Measurements from ENCODE around the gene STUB1.
"Not testable (repeated sequence)": the region's sequence is repeated elsewhere in the genome, so short reads cannot be mapped to it uniquely, and the experiment has no call there.

The STUB1 gene

DNA sequence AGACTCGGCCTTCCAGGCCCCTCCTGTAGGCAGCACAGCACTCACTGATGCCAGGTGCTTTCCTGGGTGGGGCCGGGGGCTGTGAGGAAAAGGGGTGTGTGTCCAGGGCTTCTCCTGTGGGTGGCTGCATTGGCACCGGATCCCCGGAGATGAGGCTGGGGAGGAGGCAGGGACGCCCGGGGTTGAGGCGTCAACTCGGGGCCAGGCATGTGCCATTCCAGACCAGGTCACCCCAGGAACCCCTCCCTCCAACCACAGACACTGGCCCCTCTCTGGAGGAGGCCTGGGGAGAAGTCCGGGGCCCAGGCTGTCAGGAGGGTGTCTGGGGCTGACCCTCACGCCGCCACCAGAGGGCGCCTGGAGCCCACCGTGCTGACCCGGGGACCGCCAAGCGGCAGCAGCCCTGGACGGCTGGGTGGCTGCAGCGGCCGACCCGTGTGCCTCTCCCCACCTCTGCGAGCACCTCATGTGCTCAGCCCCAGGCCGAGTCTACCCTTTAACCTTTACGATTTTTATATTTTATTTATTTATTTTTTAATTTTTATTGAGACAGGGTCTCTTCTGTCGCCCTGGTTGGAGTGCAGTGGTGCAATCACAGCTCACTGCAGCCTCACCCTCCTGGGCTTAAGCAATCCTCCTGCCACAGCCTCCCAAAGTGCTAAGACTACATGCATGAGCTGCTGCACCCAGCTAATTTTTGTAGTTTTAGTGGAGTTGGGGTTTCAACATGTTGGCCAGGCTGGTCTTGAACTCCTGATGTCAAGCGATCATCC, 31.5 kb downstream of the STUB1 start:
- DNase-seq (ENCODE audit: low read depth, low spot score), result peak; percentile 66

DNA sequence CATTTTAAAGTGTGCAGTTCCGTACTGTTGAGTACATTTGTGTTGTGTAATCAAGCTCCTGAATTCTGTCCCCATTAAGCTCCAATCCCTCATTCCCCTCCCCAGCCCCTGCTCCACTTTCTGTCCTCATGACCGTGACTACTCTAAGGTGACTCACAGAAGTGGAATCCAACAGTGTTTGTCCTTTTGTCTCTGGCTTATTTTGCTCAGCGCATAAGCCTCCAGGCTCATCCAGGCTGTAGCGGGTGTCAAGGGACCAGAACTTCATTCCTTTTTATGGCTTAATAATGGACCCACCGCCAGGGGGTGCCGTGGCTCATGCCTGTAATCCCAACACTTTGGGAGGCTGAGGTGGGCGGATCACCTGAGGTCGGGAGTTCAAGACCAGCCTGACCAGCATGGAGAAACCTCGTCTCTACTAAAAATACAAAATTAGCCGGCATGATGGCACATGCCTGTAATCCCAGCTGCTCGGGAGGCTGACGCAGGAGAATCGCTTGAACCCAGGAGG, 32.6 kb downstream of the STUB1 start:
- DNase-seq (ENCODE audit: low read depth, low spot score), result not testable (repeated sequence)

DNA sequence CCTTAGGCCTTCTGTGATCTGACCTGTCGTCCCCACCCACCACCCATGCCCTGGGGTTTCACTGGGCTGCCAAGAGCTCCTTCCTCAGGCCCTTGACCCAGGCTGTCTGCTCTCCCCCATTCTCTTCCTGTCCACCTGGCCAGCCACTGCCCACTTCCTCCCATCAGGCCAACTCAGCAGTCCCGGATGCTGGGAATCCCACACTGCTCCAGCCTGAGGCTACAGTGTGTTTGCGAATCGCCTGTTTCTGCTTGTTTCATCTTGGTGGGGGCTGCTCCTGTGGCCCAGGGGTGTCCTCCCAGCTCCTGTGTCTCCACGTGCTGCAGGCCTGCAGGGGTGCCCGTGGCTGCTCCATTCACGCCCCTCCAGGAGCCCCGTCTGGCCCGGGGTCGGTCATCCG, 33.9 kb downstream of the STUB1 start:
- DNase-seq (ENCODE audit: low read depth, low spot score), result no peak

DNA sequence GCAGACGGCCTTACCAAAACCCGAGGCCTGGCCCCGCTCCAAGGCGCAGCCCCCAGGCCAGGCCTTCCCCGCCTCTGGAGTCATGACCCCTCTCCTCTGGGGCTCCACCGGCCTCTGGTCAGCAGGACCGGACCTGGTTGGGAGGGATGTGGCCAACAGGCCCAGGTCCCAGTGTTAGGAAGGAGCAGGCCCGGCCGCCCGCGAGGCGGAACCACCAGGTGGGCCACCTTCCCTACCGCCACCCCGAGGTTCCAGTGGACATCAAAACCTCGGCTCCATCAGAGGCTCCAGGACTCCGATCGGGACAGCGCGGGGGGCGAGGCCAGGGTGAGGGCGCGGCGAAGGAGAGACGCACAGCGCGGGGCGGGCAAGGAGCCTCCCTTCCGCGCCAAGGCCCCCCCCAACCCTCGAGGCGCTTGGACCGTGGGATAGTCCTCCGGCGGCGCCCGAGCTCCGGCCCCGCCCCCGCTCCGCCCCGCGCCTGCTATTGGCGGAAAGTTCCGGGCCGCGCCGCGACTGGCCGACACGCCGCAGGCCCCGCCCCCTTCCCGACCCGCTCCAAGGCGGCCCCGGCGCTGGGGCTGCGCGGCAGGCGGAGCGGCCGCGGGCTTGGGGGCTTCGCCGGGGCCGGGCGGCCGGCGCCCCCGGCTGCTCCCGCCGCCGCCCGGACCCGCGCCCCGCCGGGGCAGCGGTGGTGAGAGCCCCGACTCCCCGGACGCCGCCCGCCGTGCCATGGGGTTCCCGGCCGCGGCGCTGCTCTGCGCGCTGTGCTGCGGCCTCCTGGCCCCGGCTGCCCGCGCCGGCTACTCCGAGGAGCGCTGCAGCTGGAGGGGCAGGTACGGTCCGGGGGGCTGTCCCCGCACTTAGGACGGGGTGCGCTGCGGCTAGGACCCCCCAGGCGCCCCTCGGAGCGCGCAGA, 34.6 kb downstream of the STUB1 start, which contains the start of gene METRN:
METRN (plus strand) TSS at position 561 of the 919 bp plus-strand sequence; CDS start at position 733, 172 bp downstream.
- DNase-seq (ENCODE audit: low read depth, low spot score), result peak; percentile 78

DNA sequence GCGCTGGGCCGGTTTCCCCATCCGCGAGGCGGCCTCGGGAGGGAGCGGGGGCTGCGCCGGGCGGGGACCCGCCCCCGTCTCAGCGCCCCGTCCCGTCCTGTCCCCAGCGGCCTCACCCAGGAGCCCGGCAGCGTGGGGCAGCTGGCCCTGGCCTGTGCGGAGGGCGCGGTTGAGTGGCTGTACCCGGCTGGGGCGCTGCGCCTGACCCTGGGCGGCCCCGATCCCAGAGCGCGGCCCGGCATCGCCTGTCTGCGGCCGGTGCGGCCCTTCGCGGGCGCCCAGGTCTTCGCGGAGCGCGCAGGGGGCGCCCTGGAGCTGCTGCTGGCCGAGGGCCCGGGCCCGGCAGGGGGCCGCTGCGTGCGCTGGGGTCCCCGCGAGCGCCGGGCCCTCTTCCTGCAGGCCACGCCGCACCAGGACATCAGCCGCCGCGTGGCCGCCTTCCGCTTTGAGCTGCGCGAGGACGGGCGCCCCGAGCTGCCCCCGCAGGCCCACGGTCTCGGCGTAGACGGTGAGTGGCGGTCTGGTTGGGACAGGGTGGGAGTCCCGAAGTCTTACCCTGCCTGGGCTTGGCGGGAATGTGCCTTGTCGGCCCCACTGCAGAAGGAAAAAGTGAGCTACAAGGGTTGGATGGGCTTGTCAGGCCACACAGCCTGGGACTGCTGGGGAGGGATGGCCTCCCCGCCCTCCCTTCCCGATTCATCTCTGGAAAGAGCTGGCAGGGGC, 35.4 kb downstream of the STUB1 start:
- DNase-seq (ENCODE audit: low read depth, low spot score), result no peak

DNA sequence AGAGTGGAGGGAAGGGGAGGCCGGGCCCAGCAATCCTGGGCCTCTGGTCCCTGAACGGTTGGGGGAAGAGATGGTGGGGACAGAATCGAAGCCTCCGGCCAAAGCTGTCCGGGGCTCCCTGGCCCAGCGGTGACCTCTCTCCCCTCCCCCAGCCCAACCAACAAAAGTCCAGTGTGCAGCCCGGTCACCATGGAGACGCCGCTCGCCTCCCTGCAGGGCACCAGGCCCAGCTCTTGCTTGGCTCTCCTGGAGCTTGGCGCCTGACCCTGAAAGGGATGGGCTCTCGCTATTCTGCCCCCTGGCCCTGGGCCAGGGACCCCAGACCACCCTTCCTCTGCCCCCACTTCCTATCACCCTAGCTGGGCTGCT, 36.0 kb downstream of the STUB1 start:
- no peak for DNase-seq (ENCODE audit: low read depth, low spot score)

DNA sequence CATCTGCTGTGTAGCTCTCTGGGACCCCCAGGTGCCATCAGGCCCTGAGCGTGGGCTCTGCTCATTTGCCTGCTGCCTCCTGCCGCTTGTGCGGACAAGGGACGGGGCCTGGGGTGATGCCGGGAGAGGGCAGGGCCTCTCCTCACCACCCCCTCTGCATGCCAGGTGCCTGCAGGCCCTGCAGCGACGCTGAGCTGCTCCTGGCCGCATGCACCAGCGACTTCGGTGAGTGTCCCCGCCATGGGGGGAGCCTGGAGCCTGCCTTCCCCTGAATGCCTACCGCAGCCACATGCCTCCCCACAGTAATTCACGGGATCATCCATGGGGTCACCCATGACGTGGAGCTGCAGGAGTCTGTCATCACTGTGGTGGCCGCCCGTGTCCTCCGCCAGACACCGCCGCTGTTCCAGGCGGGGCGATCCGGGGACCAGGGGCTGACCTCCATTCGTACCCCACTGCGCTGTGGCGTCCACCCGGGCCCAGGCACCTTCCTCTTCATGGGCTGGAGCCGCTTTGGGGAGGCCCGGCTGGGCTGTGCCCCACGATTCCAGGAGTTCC, 36.6 kb downstream of the STUB1 start:
- DNase-seq (ENCODE audit: low read depth, low spot score), result no peak

DNA sequence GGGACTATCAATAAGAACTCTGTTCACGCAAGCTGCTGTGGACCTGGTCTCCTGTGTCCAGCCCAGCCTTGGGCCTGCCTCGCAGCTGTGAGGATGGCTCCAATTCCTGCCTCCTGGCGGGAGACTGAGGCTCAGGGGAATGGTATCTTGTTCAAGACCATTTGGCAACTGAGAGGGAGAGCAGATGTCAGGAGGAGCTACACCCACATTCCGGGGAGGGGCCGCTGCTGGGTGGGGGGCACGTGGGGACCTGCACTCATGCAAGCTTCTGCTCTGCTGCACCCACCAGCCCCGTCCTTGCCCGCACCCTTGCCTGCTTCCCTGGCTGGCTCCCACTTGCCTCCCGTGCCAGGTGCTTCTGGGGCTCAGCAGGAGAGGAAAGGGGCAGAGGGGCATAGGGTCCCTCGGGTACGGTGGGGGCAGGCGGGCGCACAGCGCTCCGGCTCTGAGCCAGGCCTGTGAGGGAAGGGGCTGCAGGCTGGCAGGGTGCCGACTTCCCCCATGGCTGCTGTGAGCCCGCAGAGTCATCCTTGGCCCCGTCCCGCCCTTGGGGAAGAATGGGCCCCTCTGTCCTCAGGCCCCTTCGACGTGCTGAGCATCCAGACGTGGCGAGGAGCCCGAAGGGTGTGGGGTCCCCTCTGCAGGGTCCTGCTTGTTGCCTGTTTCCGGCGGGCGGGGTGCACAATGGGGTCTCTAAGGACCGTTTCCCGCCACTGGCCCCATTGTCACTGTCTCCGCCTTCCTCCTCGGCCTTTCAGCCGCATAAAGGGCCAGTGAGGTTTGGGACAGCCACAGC, 37.4 kb downstream of the STUB1 start:
- no peak for DNase-seq (ENCODE audit: low read depth, low spot score)

DNA sequence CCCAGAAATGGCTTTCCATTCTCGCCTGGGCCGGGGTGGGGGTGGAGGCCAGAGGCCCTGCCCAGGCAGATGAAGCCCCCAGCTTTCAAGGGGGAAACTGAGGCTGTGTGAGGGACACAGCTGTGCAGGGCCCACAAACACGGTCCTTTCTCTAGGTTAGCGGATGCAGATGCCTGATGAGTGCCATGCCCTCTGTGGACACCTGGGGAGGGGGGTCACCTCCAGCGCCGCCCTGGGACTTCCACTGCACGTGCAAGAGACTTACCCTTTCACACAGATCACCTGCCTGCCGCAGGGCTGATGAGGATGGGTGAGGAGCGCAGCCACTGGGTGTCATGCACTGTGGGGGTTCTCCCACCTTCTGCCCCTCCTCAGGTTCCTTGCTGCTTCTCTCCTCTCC, 38.2 kb downstream of the STUB1 start:
- no peak for DNase-seq (ENCODE audit: low read depth, low spot score)

DNA sequence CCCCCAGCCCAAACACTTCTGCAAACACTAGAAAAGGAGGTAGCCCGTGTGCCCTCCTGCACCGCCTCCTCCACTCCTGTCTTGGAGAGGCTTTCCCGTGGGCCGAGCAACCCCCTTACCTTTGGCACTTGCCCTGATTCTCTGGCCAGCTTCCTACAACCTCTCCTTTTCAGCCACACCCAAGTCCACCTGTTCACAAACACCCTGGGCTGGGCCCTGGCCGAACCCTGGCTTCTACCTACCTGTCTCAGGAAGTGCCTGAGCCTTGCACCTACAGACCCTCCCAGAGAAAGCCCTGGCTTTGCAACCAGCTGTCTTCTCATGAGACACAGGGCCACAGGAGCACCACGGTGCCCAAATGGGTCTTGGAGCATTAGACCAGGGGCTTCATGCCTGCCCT, 38.7 kb downstream of the STUB1 start:
- DNase-seq (ENCODE audit: low read depth, low spot score), result no peak

DNA sequence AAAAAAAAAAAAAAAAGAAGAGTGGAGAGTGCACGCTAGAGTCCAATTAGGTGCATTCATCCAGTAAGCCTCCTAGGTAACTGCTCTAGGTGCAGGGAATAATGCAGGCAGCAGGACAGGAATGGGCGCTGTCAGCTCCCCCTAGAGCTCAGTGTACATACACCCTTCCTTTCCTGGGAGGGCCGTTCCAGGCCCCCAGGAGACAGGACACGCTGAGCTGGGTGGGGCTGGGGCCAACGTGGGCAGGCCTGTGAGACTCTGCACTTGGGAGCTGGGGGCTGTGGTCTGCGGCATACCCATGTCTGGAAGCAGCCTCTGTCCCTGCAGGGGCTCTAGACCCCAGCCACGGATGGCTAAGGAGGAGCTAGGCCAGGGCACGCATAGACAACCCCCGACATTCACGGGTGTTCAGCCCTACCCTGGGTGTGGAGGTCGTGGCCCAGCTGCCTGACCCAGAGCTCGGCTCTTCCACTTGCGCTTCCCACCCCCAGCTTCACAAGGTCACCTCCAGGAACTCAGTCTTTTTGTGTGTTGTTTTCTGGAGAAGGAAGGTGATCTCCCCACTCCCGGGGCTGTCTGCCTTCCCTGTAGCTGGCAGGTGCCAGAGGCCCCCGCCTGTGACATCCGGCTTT, 39.7 kb downstream of the STUB1 start:
- DNase-seq (ENCODE audit: low read depth, low spot score), result no peak

DNA sequence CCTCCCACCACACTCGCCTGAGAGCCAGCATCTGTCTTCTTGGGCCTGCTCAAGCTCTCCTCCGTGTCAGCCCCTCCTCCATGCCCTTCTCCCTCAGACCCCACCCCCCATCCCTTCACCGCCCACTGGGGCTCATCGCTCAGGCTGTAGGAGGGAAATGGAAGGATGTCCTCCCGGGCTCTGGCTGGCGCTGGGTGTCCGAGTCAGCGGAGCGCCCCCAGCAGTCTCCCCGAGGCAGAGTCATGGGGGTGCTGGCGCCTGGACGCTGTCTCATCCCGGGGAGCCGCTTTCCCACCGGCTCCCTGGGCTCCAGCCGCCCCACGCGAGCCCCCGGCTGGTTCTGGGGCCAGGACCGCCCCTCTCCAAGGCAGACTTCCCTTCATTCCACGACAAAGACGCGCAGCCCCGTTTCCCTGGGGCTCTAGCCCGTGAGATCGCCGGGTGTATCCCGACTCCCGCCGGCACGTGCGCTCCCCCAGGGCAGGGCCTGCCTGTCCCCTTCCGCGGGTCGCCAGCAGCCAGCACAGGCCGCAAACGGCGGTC, 40.3 kb downstream of the STUB1 start:
- no peak for DNase-seq (ENCODE audit: low read depth, low spot score)

DNA sequence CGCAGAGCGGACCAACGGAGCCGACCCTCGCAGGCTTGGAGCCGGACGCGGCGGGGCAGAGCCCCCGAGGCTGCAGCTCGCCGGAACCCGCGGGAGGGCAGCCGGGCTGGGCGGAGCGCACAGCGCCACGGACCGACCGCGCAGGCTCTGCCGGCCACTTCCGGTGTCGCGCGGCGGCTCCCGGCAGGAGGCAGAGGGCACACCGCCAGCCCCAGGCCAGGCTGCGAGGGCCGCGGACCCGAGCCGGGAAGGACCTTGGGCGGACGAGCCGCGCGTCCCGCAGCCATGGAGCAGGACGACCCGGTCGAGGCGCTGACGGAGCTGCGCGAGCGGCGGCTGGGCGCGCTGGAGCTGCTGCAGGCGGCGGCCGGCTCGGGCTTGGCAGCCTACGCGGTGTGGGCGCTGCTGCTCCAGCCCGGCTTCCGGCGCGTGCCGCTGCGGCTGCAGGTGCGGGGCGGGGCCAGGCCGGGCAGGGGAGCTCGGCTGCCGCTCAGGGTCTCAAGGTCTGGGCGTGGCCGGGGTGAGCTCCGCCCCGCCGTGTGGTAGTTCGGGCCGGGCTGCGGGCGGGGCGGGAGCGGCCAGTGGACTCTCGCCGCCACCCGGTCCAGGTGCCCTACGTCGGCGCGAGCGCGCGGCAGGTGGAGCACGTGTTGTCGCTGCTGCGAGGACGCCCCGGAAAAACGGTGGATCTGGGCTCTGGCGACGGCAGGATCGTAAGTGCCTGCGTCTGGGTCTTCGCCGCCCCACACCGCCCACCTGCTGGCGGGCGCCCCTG, 41.0 kb downstream of the STUB1 start, which contains the start of gene ANTKMT:
ANTKMT (plus strand) TSS at position 157 of the 775 bp plus-strand sequence; CDS start at position 286, 129 bp downstream.
- DNase-seq (ENCODE audit: low read depth, low spot score), result peak; percentile 54

DNA sequence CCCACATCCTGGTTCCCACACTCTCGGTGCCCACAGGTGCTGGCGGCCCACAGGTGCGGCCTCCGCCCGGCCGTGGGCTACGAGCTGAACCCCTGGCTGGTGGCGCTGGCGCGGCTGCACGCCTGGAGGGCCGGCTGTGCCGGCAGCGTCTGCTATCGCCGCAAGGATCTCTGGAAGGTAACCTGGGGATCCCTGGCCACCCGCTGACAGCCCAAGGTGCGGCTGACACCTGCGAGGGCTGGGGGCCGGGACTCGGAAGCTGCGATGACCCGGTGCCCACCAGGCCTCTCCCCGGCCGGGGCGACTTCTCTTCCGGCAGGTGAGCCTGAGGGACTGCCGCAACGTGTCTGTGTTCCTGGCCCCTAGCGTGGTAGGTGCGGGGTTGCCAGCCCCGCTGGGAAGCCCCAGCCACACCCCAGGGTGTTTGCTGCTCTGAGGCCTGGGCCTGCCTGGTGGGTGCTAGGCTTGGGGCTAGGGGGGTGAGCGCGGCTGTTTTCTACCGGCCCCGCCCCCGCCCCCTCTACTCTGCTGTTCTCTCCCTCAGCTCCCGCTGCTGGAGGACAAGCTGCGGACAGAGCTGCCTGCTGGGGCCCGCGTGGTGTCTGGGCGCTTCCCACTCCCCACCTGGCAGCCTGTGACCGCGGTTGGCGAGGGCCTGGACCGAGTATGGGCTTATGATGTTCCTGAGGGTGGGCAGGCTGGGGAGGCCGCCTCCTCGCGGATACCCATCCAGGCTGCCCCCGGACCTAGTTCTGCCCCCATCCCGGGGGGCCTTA, 41.7 kb downstream of the STUB1 start:
- DNase-seq (ENCODE audit: low read depth, low spot score), result no peak

DNA sequence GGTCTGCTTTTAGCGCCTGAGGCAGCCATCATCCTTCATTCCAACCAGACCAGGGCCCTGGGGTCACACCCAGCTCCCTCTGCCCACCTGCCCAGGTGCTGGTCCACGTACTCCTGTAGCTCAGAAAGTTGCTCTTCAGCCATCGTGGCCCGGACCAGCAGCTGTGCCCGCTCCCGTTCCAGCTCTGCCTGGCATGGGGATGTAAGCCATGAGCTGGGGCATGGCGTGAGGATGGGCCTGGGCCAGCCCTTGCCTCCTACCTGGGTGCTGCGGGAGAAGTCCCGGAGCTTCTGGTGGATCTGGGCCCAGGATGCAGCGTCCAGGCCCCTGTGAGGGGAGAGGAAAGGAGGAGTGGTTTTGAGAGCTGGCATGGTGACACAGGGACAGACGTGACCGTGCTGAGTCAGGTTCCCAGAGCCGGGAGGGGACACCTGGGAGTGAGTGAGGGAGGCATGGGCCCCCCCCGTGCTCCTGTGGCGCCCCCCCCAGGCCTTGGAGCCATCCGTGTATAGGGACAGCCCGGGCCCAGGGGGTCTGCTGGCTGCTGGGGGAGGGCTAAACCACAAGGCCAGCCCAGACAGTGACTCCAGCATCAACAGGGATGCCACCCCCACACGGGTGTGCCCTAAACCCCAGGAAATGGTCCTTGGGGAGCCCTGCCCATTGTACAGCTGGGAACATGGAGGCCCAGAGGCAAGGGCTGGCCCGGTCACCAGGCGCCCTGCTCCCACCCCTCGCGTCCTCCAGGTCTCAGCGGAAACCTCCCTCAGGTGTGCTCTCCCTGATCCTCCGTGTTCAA, 42.8 kb downstream of the STUB1 start:
- DNase-seq (ENCODE audit: low read depth, low spot score), result no peak

DNA sequence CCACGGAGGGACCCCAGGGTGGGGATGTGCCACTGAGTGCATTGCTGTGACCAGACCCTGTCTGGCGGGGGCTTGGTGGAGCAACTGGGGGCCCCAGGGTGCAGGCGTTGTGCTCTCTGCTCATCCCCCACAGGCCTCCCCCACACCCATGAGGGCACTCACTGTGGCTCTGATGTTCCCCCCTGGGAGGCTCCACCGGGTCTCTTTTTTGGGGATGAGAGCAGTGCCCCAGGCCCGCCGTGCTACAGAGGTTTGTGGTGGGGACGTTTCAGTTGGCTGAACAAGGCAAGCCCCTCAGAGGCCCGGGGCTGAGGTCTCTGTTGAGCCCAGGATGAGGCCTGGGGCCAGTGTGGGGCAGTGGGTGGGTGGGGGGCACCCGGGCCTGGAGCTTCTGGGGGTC, 43.5 kb downstream of the STUB1 start:
- DNase-seq (ENCODE audit: low read depth, low spot score), result no peak

Measured in activated naive CD8-positive, alpha-beta T cell treated with anti-CD3 and anti-CD28 coated beads, Interleukin-2, amount 50 U/mL, for 16 hours (primary cell).